ENCODE results near the gene DNAJC1.
"Not testable (repeated sequence)": the region's sequence is repeated elsewhere in the genome, so short reads cannot be mapped to it uniquely, and the experiment has no call there.

DNAJC1 gene

DNA sequence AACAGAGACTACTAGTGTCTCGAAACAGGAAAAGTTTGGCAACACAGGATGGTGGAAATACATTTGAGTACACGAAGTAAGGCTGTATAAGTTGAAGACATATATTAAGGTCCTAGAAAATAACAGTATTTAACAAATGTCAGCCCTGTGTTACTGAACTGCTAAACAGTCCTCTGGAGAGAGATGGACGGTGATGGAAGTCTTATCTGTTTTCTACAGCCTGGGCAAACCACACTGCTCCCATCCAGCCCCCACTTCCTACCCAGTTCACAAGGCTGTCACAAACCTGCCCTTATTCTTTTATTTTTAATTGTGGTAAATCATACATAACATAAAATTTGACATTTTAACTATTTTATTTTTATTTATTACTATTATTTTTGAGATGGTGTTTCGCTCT lies 179.1 kb downstream of the DNAJC1 start:
- TF ChIP-seq, protein P1, sequence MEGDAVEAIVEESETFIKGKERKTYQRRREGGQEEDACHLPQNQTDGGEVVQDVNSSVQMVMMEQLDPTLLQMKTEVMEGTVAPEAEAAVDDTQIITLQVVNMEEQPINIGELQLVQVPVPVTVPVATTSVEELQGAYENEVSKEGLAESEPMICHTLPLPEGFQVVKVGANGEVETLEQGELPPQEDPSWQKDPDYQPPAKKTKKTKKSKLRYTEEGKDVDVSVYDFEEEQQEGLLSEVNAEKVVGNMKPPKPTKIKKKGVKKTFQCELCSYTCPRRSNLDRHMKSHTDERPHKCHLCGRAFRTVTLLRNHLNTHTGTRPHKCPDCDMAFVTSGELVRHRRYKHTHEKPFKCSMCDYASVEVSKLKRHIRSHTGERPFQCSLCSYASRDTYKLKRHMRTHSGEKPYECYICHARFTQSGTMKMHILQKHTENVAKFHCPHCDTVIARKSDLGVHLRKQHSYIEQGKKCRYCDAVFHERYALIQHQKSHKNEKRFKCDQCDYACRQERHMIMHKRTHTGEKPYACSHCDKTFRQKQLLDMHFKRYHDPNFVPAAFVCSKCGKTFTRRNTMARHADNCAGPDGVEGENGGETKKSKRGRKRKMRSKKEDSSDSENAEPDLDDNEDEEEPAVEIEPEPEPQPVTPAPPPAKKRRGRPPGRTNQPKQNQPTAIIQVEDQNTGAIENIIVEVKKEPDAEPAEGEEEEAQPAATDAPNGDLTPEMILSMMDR (IDR thresholded peaks at IDR 0.05; ENCODE audit: low read length), result no peak
- no peak for TF ChIP-seq EZH2 (IDR thresholded peaks at IDR 0.05; ENCODE audit: borderline replicate concordance, low read length)
- Histone ChIP-seq H3K36me3 (ENCODE audit: insufficient read depth, low read length) (no peaks in the 10 kb centered on the region), H3K79me2 (ENCODE audit: insufficient read depth, low read length) (no peaks in the 10 kb centered on the region), H3K4me1 (ENCODE audit: insufficient read depth, low read length, severe bottlenecking) (no peaks in the 10 kb centered on the region), H3K9me2 (ENCODE audit: low read depth, low read length) (no peaks in the 10 kb centered on the region), H3K9ac (ENCODE audit: low read length) (no peak overlapping the region), H3K27ac (ENCODE audit: low read depth, low read length, poor library complexity, severe bottlenecking) (no peak overlapping the region), H3K27me3 (ENCODE audit: insufficient read depth, low read length) (no peaks in the 10 kb centered on the region), H3K4me2 (ENCODE audit: low read length) (no peak overlapping the region), H2AFZ (ENCODE audit: low read length) (no peak overlapping the region), H4K20me1 (ENCODE audit: insufficient read depth, low read length) (no peaks in the 10 kb centered on the region), H3K9me3 (ENCODE audit: low read length) (peaks cover 11% of the 10 kb centered on the region; the same call in 1 of the 2 replicates), H3F3A (ENCODE audit: insufficient read depth, low read length) (no peaks in the 10 kb centered on the region), H3K4me3 (ENCODE audit: low read depth, low read length, poor library complexity, severe bottlenecking) (no peak overlapping the region)

- H3K36me3 ChIP-seq (ENCODE audit: insufficient read depth, low read length), result no peaks in the 10 kb centered on the region
- H3K9me3 ChIP-seq (ENCODE audit: low read length), result peaks cover 11% of the 10 kb centered on the region; the same call in 1 of the 2 replicates
- H4K20me1 ChIP-seq (ENCODE audit: insufficient read depth, low read length), result no peaks in the 10 kb centered on the region
- H3K9ac ChIP-seq (ENCODE audit: low read length), result no peak overlapping the region
- no peak overlapping the region for H2AFZ ChIP-seq (ENCODE audit: low read length)
- H3K4me1 ChIP-seq (ENCODE audit: insufficient read depth, low read length, severe bottlenecking), result no peaks in the 10 kb centered on the region
- H3K79me2 ChIP-seq (ENCODE audit: insufficient read depth, low read length), result no peaks in the 10 kb centered on the region
- no peak for TF ChIP-seq EZH2 (IDR thresholded peaks at IDR 0.05; ENCODE audit: borderline replicate concordance, low read length)
- TF ChIP-seq, protein P1 (IDR thresholded peaks at IDR 0.05; ENCODE audit: low read length), result no peak
- no peaks in the 10 kb centered on the region for H3K9me2 ChIP-seq (ENCODE audit: low read depth, low read length)
- H3K4me3 ChIP-seq (ENCODE audit: low read depth, low read length, poor library complexity, severe bottlenecking), result no peak overlapping the region
- H3K27me3 ChIP-seq (ENCODE audit: insufficient read depth, low read length), result no peaks in the 10 kb centered on the region
- H3K4me2 ChIP-seq (ENCODE audit: low read length), result no peak overlapping the region
- no peak overlapping the region for H3K27ac ChIP-seq (ENCODE audit: low read depth, low read length, poor library complexity, severe bottlenecking)
- H3F3A ChIP-seq (ENCODE audit: insufficient read depth, low read length), result no peaks in the 10 kb centered on the region
These were observed 179.9 kb downstream of the DNAJC1 start for GRCh38 chr10:21823617-21824016.

DNA sequence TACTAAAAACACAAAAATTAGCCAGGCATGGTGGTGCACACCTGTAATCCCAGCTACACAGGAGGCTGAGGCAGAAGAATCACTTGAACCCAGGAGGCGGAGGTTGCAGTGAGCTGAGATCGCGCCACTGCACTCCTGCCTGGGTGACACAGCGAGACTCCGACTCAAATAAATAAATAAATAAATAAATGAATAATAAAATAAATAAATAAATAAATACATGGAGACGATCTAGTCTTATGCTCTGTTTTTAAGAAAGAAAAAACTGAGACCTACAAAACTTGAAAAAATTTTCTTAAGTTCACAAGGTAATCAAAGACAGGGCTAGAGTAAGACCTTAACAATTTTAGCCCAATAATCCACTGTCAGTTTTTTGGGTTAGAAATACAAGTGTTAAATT lies 181.3 kb downstream of the DNAJC1 start:
- not testable (repeated sequence) for H2AFZ ChIP-seq (ENCODE audit: low read length); H4K20me1 ChIP-seq (ENCODE audit: insufficient read depth, low read length); H3K4me3 ChIP-seq (ENCODE audit: low read depth, low read length, poor library complexity, severe bottlenecking); H3K9ac ChIP-seq (ENCODE audit: low read length); H3K36me3 ChIP-seq (ENCODE audit: insufficient read depth, low read length); H3K27me3 ChIP-seq (ENCODE audit: insufficient read depth, low read length); H3K4me1 ChIP-seq (ENCODE audit: insufficient read depth, low read length, severe bottlenecking); H3K9me3 ChIP-seq (ENCODE audit: low read length); H3K79me2 ChIP-seq (ENCODE audit: insufficient read depth, low read length); H3K9me2 ChIP-seq (ENCODE audit: low read depth, low read length); H3K27ac ChIP-seq (ENCODE audit: low read depth, low read length, poor library complexity, severe bottlenecking); H3K4me2 ChIP-seq (ENCODE audit: low read length); H3F3A ChIP-seq (ENCODE audit: insufficient read depth, low read length)

- no peaks in the 10 kb centered on the region for H3F3A ChIP-seq (ENCODE audit: insufficient read depth, low read length)
- H3K4me3 ChIP-seq (ENCODE audit: low read depth, low read length, poor library complexity, severe bottlenecking), result no peak overlapping the region
- no peaks in the 10 kb centered on the region for H3K79me2 ChIP-seq (ENCODE audit: insufficient read depth, low read length)
- no peaks in the 10 kb centered on the region for H3K9me2 ChIP-seq (ENCODE audit: low read depth, low read length)
- no peaks in the 10 kb centered on the region for H4K20me1 ChIP-seq (ENCODE audit: insufficient read depth, low read length)
- no peak overlapping the region for H3K27ac ChIP-seq (ENCODE audit: low read depth, low read length, poor library complexity, severe bottlenecking)
- H3K4me2 ChIP-seq (ENCODE audit: low read length), result no peak overlapping the region
- H3K4me1 ChIP-seq (ENCODE audit: insufficient read depth, low read length, severe bottlenecking), result no peaks in the 10 kb centered on the region
- no peak overlapping the region for H2AFZ ChIP-seq (ENCODE audit: low read length)
- H3K27me3 ChIP-seq (ENCODE audit: insufficient read depth, low read length), result no peaks in the 10 kb centered on the region
- no peak overlapping the region for H3K9ac ChIP-seq (ENCODE audit: low read length)
- TF ChIP-seq EZH2 (IDR thresholded peaks at IDR 0.05; ENCODE audit: borderline replicate concordance, low read length), result no peak
- H3K9me3 ChIP-seq (ENCODE audit: low read length), result no peaks in the 10 kb centered on the region
- no peaks in the 10 kb centered on the region for H3K36me3 ChIP-seq (ENCODE audit: insufficient read depth, low read length)
These were observed 182.6 kb downstream of the DNAJC1 start for GRCh38 chr10:21820952-21821351.

DNA sequence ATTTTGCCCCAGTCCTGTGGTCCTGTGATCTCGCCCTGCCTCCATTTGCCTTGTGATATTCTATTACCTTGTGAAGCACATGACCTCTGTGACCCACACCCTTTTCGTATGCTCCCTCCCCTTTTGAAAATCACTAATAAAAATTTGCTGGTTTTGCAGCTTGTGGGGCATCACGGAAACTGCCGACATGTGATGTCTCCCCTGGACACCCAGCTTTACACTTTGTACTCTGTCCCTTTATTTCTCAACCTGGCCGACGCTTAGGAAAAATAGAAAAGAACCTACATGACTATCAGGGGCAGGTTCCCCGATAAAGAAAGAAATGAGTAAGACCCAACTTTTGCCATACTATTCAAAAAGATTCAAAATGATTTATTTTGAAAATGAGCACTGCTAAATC lies 185.1 kb downstream of the DNAJC1 start:
- H4K20me1 ChIP-seq (ENCODE audit: insufficient read depth, low read length); H3K36me3 ChIP-seq (ENCODE audit: insufficient read depth, low read length); H3K9me2 ChIP-seq (ENCODE audit: low read depth, low read length); H2AFZ ChIP-seq (ENCODE audit: low read length); H3K79me2 ChIP-seq (ENCODE audit: insufficient read depth, low read length); H3K27ac ChIP-seq (ENCODE audit: low read depth, low read length, poor library complexity, severe bottlenecking); H3K9ac ChIP-seq (ENCODE audit: low read length); H3F3A ChIP-seq (ENCODE audit: insufficient read depth, low read length); H3K9me3 ChIP-seq (ENCODE audit: low read length); H3K4me3 ChIP-seq (ENCODE audit: low read depth, low read length, poor library complexity, severe bottlenecking); H3K4me1 ChIP-seq (ENCODE audit: insufficient read depth, low read length, severe bottlenecking); H3K27me3 ChIP-seq (ENCODE audit: insufficient read depth, low read length); H3K4me2 ChIP-seq (ENCODE audit: low read length): not testable (repeated sequence)
